ENCODE results near the gene SLC22A23. TPM values are rescaled to one million over a fixed set of nuclear protein-coding genes. Genes with fewer than 3 reads are reported as not detected.

Gene SLC22A23
- total RNA-seq, 4 donors from 2014 or later: 7.6 to 13.1 (median 9.5) TPM

GRCh38 chr6:3421143-3421542, 35.7 kb downstream of the SLC22A23 start:
- 91% methylated on average over 3 of the region's 3 CpGs for WGBS
- intact Hi-C loops (cut with DNase I): no loop called here
- TF ChIP-seq POLR2A (IDR thresholded peaks at IDR 0.05; ENCODE audit: low read depth): no peak
- peaks cover 0 to 5% (median 2%) of the 10 kb centered on the region in 4 donors for H3K4me1 ChIP-seq
- no peaks in the 10 kb centered on the region for H3K36me3 ChIP-seq
- no peaks in the 10 kb centered on the region for H3K27me3 ChIP-seq
- H3K27ac ChIP-seq (replicated peaks in 1 of 4): no peak overlapping the region
- H3K9me3 ChIP-seq: no peaks in the 10 kb centered on the region
- no peak for DNase-seq (ENCODE audit: extremely low spot score)
- no peak overlapping the region for H3K4me3 ChIP-seq

DNA sequence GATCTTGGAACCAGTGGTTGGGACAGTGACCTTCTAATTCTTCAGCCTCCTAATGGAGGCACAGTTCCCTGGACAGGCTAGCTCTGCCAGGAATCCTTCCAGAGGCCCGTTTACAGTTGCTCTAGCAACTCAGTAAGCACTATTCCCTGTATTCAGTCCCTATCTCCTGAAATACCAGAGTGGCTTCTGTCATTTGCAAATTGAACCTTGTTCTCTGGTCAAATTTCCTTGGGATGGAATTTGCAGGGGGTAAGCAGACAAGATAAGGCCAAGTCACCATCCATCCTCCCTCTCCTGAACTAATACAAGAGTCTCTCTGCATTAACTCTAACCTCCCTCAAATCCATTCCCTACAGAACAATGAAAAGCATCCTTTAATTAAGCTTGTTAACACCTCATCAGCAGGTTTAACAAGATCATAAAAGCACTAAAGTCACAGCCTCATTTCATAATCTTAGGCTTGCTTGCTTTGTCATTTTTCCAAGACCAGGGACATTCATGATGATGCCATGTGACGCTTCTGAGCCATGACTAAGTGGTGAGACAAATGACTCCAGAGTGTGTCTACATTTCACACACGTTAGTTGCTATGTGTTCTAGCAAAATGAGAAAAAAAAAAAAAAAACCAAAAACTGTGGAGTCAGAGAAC, 37.1 kb downstream of the SLC22A23 start:
- Histone ChIP-seq H3K27ac (replicated peaks in 1 of 4) (no peak overlapping the region), H3K36me3 (peaks cover 0 to 6% (median 0%) of the 10 kb centered on the region in 4 donors), H3K9me3 (no peaks in the 10 kb centered on the region), H3K27me3 (no peaks in the 10 kb centered on the region), H3K4me3 (no peak overlapping the region), H3K4me1 (peaks cover 0 to 5% (median 2%) of the 10 kb centered on the region in 4 donors)
- intact Hi-C loops (cut with DNase I): no loop called here
- no peak for DNase-seq (ENCODE audit: extremely low spot score)
- WGBS: 64% methylated on average over 3 of the region's 3 CpGs
- TF ChIP-seq POLR2AphosphoS5 (IDR thresholded peaks at IDR 0.05): no peak
- no peak for TF ChIP-seq POLR2A (IDR thresholded peaks at IDR 0.05; ENCODE audit: low read depth)
- no peak for TF ChIP-seq EP300 (IDR thresholded peaks at IDR 0.05)
- TF ChIP-seq, protein P1, sequence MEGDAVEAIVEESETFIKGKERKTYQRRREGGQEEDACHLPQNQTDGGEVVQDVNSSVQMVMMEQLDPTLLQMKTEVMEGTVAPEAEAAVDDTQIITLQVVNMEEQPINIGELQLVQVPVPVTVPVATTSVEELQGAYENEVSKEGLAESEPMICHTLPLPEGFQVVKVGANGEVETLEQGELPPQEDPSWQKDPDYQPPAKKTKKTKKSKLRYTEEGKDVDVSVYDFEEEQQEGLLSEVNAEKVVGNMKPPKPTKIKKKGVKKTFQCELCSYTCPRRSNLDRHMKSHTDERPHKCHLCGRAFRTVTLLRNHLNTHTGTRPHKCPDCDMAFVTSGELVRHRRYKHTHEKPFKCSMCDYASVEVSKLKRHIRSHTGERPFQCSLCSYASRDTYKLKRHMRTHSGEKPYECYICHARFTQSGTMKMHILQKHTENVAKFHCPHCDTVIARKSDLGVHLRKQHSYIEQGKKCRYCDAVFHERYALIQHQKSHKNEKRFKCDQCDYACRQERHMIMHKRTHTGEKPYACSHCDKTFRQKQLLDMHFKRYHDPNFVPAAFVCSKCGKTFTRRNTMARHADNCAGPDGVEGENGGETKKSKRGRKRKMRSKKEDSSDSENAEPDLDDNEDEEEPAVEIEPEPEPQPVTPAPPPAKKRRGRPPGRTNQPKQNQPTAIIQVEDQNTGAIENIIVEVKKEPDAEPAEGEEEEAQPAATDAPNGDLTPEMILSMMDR (IDR thresholded peaks at IDR 0.05): no peak

DNA sequence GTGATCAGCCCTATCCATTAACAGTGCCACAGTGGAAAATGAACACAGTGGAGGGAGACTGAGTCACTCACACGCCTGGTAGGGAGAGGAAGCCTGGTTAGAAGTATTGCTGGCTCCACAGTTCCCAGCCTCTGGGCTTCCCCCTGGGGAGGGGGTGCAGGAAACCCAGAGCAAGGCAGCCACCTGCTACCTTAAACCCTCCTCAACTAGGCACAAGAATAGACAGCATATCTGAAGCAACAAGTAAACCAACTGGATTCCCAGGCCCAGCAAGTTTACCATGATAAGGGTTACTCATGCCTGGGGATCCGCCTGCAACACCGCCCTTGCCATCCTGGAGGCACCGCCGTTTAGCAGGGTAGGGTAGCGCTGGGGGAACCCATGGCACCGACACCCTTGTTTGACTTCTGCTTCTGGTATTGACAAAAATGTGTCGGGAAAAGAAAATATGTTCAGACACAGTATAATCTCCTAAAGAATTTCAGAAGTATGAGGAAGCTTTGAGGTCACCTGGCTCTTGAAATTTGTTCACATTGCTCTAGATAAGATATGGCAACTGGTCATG, 38.3 kb downstream of the SLC22A23 start:
- Histone ChIP-seq H3K27ac (replicated peaks in 1 of 4) (no peak overlapping the region), H3K27me3 (no peaks in the 10 kb centered on the region), H3K9me3 (no peaks in the 10 kb centered on the region), H3K4me1 (peaks cover 0 to 5% (median 2%) of the 10 kb centered on the region in 4 donors), H3K36me3 (peaks cover 0 to 6% (median 0%) of the 10 kb centered on the region in 4 donors), H3K4me3 (no peak overlapping the region)
- TF ChIP-seq POLR2A (IDR thresholded peaks at IDR 0.05; ENCODE audit: low read depth): no peak
- TF ChIP-seq, protein P1 (IDR thresholded peaks at IDR 0.05): no peak
- TF ChIP-seq EP300 (IDR thresholded peaks at IDR 0.05): no peak
- TF ChIP-seq POLR2AphosphoS5 (IDR thresholded peaks at IDR 0.05): no peak
- 92% methylated on average over 3 of the region's 8 CpGs for WGBS
- no peak for DNase-seq (ENCODE audit: extremely low spot score)
- intact Hi-C loops (cut with DNase I): no loop called here

DNA sequence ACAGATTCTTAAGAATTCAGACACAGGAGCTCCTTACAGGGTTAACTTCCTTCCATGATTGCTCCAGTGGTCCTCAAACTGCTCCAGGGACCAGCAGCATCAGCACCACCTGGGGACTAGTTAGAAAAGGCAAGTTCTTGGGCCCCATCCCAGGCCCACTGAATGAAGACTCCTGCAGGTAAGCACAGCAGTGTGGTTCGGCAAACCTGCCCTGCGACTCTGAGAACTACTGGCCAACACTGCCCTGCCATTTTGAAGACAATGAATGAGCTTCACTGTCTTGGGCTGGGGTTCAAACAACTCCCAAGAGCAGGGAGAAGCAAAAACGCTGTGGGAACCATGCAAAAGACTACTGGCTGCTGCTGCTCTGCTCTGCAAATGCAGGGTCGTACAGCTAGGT, 39.4 kb downstream of the SLC22A23 start:
- H3K4me3 ChIP-seq: no peak overlapping the region
- H3K9me3 ChIP-seq: no peaks in the 10 kb centered on the region
- peaks cover 0 to 15% (median 4%) of the 10 kb centered on the region in 4 donors for H3K36me3 ChIP-seq
- peaks cover 0 to 4% (median 2%) of the 10 kb centered on the region in 4 donors for H3K4me1 ChIP-seq
- H3K27me3 ChIP-seq: no peaks in the 10 kb centered on the region
- intact Hi-C loops (cut with DNase I): no loop called here
- no peak overlapping the region for H3K27ac ChIP-seq (replicated peaks in 1 of 4)
- DNase-seq (ENCODE audit: extremely low spot score): no peak
- 84% methylated on average over 4 of the region's 4 CpGs for WGBS
- TF ChIP-seq POLR2AphosphoS5 (IDR thresholded peaks at IDR 0.05) (no peak), EP300 (IDR thresholded peaks at IDR 0.05) (no peak), POLR2A (IDR thresholded peaks at IDR 0.05; ENCODE audit: low read depth) (no peak)
- TF ChIP-seq, protein P1 (IDR thresholded peaks at IDR 0.05): no peak

DNA sequence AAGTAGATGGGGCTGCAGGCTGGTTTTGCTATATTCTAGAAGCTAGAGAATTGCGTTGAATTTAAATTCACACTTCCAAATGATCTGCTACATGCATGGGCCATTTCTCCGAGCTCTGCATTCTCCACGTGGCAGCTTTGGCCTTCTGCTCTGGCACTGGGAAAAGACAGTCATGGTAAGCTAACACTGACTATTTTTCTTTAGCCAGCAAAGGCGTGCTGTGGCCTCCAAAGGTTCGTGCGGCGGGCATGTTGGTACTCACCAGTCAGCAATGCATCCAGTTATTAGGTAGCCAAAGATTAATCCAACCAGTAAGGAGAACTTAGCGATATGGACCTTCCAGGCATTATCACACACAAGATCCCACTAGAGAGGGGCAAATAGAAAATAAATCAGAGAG, 41.4 kb downstream of the SLC22A23 start:
- H3K4me3 ChIP-seq: no peak overlapping the region
- H3K4me1 ChIP-seq: peaks cover 0 to 4% (median 3%) of the 10 kb centered on the region in 4 donors
- H3K36me3 ChIP-seq: peaks cover 0 to 15% (median 4%) of the 10 kb centered on the region in 4 donors
- intact Hi-C loops (cut with DNase I): no loop called here
- 94% methylated on average over 8 of the region's 8 CpGs for WGBS
- DNase-seq (ENCODE audit: extremely low spot score): no peak
- no peak overlapping the region for H3K27ac ChIP-seq (replicated peaks in 1 of 4)
- no peaks in the 10 kb centered on the region for H3K9me3 ChIP-seq
- TF ChIP-seq POLR2A (IDR thresholded peaks at IDR 0.05; ENCODE audit: low read depth): no peak
- TF ChIP-seq POLR2AphosphoS5 (IDR thresholded peaks at IDR 0.05): no peak
- TF ChIP-seq, protein P1 (IDR thresholded peaks at IDR 0.05): no peak
- no peak for TF ChIP-seq EP300 (IDR thresholded peaks at IDR 0.05)
- H3K27me3 ChIP-seq: no peaks in the 10 kb centered on the region

Data from esophagus muscularis mucosa (tissue), 4 donors.